ENCODE data around the gene IMP4. TPM values are rescaled to one million over a fixed set of nuclear protein-coding genes. Genes with fewer than 3 reads are reported as not detected.
A peak's percentile ranks its signal among the peaks of the same experiment; 100 is the strongest.
"Not testable (repeated sequence)": the region's sequence is repeated elsewhere in the genome, so short reads cannot be mapped to it uniquely, and the experiment has no call there.

IMP4 gene
- total RNA-seq, 2 experiments from 2014 or later = 71.1 to 75.2 TPM

DNA sequence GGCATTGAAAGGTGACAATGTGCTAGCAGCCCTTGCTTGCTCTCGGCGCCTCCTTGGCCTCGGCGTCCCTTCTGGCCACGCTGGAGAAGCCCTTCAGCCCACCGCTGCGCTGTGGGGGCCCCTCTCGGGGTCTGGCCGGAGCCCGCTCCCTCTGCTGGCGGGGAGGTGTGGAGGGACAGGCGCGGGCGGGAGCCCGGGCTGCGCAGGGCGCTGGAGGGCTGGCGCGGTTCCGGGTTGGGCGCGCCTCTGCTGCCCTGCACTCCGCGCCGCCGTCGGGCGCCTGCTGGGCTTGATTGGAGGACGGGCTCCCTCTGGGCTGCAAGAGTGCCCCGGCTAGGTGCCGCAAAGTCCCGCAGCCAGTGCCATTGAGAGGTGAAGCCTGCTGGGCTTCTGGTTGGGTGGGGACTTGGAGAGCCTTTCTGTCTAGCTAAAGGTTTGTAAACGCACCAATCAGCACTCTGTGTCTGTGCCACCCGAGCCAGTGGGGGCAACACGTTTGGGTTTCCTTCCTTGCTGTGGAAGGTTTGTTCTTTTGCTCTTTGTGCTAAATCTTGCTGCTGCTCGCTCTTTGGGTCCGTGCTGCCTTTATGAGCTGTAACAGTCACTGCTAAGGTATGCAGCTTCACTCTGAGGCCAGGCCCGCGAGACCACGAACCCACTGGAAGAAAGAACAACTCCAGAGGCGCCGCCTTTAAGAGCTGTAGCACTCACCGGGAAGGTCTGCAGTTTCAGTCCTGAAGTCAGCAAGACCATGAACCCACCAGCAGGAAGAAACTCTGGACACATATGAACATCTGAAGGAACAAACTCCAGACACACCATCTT is 14.8 kb upstream of the IMP4 start:
- Mint-ChIP-seq H3K4me1 (peaks cover 6% of the 10 kb centered on the region), H3K36me3 (ENCODE audit: low read depth) (no peaks in the 10 kb centered on the region), H3K4me3 (no peak overlapping the region), H3K27ac (no peak overlapping the region), H3K9me3 (no peaks in the 10 kb centered on the region), H3K27me3 (peaks cover 56% of the 10 kb centered on the region)
- ChIA-PET CTCF (interaction anchor here (0.6 to 1.6 kb wide), 4 partner anchors 11 to 818 kb away, joined by 3 to 5 read pairs (median 3); partner anchors contain the start of gene IMP4), POLR2A (no interaction called here)
- no peak for DNase-seq

DNA sequence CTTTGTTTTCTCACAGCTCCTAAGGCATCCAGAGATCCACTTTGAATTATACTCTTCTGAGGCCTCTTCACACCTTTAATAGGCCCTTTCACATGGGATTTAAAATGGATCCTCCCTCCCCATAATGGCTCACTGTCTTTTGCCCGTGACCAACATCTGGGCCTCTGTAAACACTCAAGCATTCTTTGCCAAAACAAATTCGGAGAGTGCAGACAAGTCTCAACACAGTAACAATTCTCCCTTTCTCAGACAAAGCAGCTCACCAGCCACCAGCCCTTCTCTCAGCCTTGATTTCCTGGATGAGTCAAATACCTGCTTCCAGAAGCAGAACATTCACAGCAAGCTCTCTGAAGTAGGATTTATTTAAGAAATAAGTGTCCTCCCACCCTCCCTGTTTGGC is 14.0 kb upstream of the IMP4 start:
- POLR2A ChIA-PET = no interaction called here
- H3K27me3 Mint-ChIP-seq = peaks cover 48% of the 10 kb centered on the region
- H3K4me3 Mint-ChIP-seq = no peak overlapping the region
- H3K27ac Mint-ChIP-seq = no peak overlapping the region
- H3K4me1 Mint-ChIP-seq = peaks cover 6% of the 10 kb centered on the region
- no peaks in the 10 kb centered on the region for H3K9me3 Mint-ChIP-seq
- CTCF ChIA-PET = interaction anchor here (0.8 to 1.6 kb wide), 3 partner anchors 12 to 140 kb away, joined by 3 read pairs; partner anchors contain the start of gene IMP4
- H3K36me3 Mint-ChIP-seq (ENCODE audit: low read depth) = no peaks in the 10 kb centered on the region
- DNase-seq = no peak

DNA sequence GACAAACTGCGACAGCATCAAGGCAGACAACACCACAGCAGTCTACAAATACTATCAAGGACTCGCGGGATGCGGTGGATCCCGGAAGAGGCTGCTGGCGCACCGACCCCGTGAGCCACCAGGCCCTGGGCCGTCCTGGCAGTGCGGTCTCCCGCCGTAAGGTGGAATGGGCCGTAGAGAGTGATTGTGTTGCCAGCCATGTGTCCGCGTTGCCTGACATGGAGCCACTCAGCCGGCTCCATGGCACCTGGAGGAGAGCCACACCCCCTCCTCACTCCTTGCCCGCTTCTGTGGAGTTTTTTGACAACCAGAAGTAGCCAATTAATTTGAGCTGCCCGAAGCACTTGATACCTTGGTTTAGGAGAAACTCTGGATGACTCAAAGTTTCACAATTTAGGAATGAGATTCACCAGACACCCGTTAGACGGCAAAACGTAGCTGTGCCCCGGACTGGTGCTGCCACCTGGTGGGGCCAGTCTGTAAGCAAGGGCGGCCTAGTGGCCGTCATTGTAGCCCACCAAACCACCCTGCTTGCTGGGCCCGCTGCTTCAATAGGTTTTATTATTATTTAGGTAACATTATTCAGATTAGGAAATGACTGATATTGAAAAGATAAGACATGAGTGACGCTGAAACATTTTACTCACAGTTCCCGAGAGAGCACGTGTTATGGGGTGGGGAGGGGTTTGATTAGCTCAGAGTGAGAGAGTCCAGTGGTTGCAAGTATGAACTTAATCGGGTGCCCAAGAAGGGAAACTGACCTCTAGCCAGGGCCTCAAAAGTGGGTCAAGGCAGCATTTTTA is 10.2 kb upstream of the IMP4 start:
- Mint-ChIP-seq H3K27me3 (peaks cover 29% of the 10 kb centered on the region), H3K4me1 (peaks cover 14% of the 10 kb centered on the region), H3K36me3 (ENCODE audit: low read depth) (no peaks in the 10 kb centered on the region), H3K9me3 (no peaks in the 10 kb centered on the region), H3K4me3 (peak overlapping the region; percentile 48), H3K27ac (no peak overlapping the region)
- ChIA-PET CTCF (interaction anchor here (0.9 to 2.1 kb wide), 6 partner anchors 10 to 449 kb away, joined by 3 to 16 read pairs (median 4); partner anchors contain the start of genes IMP4 and MZT2B), POLR2A (no interaction called here)
- peak; percentile 70 for DNase-seq

DNA sequence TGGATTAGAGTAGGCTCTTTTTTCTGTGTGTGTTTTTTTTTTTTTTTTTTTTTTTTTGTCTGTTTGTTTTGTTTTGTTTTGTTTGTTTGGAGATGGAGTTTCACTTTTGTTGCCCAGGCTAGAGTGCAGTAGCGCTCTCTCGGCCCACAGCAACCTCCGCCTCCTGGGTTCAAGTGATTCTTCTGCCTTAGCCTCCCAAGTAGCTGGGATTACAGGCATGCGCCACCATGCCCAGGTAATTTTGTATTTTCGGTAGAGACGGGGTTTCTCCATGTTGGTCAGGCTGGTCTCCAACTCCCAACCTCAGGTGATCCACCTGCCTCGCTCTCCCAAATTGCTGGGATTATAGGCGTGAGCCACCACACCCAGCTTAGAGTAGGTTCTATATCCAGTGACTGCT is 9.4 kb upstream of the IMP4 start:
- DNase-seq; H3K4me3 Mint-ChIP-seq; POLR2A ChIA-PET; H3K27ac Mint-ChIP-seq; H3K36me3 Mint-ChIP-seq (ENCODE audit: low read depth); H3K9me3 Mint-ChIP-seq: not testable (repeated sequence)
- Mint-ChIP-seq H3K27me3 (peaks cover 28% of the 10 kb centered on the region), H3K4me1 (peaks cover 17% of the 10 kb centered on the region)
- CTCF ChIA-PET = interaction anchor here (1.1 to 2.1 kb wide), 5 partner anchors 9 to 450 kb away, joined by 3 to 16 read pairs (median 4); partner anchors contain the start of gene IMP4

DNA sequence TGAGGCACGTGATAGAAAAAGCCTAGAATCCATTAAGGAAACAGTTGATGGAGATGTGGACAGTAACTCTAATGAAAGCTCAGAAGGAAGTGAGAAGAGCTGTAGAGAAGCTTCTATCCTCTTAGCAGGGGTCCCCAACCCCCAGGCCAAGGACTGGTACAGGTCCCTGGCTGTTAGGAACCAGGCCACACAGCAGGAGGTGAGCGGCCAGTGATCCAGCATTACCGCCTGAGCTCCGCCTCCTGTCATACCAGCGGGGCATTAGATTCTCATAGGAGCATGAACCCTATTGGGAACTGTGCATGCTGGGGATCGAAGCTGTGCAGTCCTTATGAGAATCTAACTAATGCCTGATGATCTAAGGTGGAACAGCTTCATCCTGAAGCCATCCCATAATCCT is 8.7 kb upstream of the IMP4 start:
- Mint-ChIP-seq H3K4me1 (peaks cover 19% of the 10 kb centered on the region), H3K27me3 (peaks cover 21% of the 10 kb centered on the region), H3K9me3 (no peaks in the 10 kb centered on the region), H3K36me3 (ENCODE audit: low read depth) (peaks cover 6% of the 10 kb centered on the region), H3K4me3 (no peak overlapping the region), H3K27ac (no peak overlapping the region)
- ChIA-PET POLR2A (no interaction called here), CTCF (interaction anchor here (0.9 to 2.1 kb wide), 3 partner anchors 8 to 410 kb away, joined by 3 to 16 read pairs (median 3); partner anchors contain the start of gene IMP4)
- DNase-seq = peak; percentile 1

DNA sequence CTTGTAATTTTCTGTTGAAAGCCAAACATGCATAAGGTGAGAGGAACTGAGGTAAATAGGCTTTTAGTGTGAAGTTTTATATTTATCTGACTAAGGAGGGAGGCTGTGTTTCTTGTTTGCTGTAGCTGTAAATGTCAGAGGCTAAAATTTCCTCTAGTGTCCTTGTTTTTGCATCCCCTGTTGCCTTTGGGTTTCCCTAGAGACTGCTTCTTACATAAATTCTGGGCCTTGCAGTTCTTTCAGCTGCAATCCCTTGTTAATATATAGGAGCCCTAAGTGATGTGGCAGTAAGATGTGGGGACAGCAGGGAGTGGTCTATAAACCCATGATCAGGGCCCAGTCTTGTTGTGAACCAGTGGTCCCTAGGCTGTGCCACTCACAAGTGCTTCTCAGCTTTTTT is 7.5 kb upstream of the IMP4 start:
- POLR2A ChIA-PET = no interaction called here
- CTCF ChIA-PET = no interaction called here
- H3K9me3 Mint-ChIP-seq = no peaks in the 10 kb centered on the region

DNA sequence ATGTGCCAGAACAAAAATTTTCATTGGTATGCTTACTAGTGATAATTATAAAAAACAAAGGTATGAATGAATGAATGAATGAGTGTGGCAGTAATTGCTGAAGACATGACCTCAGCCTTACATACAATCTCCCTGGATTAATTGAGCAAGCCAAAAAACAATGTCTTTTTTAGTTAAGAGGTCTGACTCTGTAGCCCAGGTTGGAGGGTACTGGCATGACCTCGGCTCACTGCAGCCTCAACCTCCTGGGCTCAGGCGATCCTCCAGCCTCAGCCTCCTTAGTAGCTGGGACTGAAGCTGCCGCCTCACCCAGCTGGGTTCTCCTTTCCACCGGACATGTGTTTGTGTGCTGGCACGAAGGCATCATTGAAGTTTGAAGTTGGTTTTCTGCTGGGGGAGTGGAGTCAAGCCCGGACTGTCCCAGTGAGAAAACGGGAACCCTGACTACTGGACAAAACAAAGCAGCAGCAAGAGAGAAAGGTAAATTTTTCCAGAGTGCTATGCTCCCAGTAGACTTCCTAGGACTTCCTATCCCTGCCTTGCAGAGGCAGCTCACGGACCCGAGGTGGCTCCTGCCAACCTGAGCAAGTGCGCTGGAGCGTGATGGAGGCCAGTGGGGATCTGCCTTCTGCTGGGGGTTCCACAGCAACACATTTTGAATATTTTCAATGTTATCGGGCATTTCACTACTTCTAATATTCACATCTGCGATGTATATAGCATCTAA is 6.4 kb upstream of the IMP4 start:
- H3K36me3 Mint-ChIP-seq (ENCODE audit: low read depth) = peaks cover 21% of the 10 kb centered on the region
- CTCF ChIA-PET = interaction anchor here (1.3 kb wide), 1 partner anchor 183 kb away, joined by 3 read pairs; no protein-coding TSS in a partner anchor
- H3K4me1 Mint-ChIP-seq = peaks cover 33% of the 10 kb centered on the region
- no peak overlapping the region for H3K4me3 Mint-ChIP-seq
- POLR2A ChIA-PET = no interaction called here
- peaks cover 8% of the 10 kb centered on the region for H3K27me3 Mint-ChIP-seq
- no peak overlapping the region for H3K27ac Mint-ChIP-seq
- no peaks in the 10 kb centered on the region for H3K9me3 Mint-ChIP-seq
- DNase-seq = no peak

More for the DNA sequence above, 7.5 kb upstream of the IMP4 start:
- Mint-ChIP-seq H3K36me3 (ENCODE audit: low read depth) (peaks cover 17% of the 10 kb centered on the region), H3K27me3 (peaks cover 16% of the 10 kb centered on the region), H3K4me3 (no peak overlapping the region), H3K27ac (no peak overlapping the region), H3K4me1 (peaks cover 25% of the 10 kb centered on the region)
- no peak for DNase-seq

DNA sequence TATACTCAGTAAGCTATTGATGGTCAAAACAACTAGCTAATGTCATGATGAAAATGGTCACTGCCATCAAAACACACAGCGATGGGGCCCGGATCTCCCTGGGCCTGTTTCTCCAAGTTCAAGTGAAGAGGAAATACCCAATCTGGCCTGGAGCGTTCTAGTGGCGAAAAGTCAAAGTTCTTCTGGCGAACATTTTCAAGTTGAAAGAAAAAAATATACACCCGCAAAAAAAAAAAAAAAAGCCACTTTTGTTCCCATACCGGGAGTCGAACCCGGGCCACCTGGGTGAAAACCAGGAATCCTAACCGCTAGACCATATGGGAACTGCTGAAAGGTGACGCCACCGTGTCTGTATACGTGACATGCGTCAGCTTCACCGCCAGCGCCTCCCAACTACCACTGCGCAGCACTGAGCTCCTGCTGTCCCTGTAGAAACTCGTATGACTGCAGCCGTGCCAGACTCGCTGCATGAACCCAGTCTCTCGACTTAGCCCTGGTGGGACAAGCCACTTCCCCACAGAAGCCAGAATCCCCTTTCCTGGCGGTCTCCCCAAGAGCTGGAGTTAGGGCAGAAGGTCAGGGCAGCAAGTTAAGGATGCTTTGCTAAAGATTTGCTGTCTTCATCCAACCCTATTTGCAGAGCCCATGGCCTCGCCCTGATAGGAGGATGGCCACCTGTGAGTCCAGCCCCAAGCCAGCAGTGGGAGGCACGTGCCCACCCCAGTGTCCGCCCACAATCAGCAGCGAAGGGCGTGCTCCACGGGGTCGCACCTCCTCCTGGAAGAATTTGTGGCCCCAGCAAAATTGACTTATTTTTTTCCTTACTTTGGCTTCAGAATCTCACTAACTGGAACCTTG is 5.6 kb upstream of the IMP4 start:
- Mint-ChIP-seq H3K4me3 (peak overlapping the region; percentile 63), H3K27me3 (peaks cover 4% of the 10 kb centered on the region), H3K4me1 (peaks cover 37% of the 10 kb centered on the region), H3K9me3 (no peaks in the 10 kb centered on the region), H3K36me3 (ENCODE audit: low read depth) (peaks cover 22% of the 10 kb centered on the region), H3K27ac (peak overlapping the region; percentile 78)
- CTCF ChIA-PET = interaction anchor here (1.3 kb wide), 1 partner anchor 184 kb away, joined by 3 read pairs; no protein-coding TSS in a partner anchor
- DNase-seq = peak; percentile 65
- POLR2A ChIA-PET = no interaction called here

DNA sequence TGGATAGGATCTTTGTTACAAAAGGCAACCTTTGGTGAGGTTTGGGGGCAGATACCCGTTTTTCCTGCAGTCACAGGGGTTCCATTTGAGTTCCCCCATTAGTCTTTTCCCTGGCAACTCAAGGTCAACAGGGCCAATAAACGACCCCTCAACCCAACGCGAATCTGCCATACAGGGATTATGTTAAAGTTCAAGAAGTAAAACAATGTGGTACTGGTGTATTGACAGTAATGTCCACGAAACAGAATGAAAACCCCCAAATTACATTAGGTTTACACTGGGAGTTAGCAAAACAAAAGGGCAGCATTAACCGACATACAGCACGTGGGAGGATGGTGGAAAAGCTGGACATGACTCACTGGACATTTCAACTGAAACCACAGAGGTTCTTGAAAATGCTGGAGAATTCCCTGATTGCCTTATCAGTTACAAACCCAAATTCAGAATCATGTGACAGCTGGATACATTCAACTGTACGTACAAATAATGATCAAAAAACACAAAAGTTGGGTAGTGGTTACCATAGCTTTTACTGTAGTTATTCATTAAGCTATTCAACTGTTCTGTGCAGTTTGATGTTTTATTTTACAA is 4.9 kb upstream of the IMP4 start:
- ChIA-PET CTCF (interaction anchor here (0.7 kb wide), 1 partner anchor 15 kb away, joined by 3 read pairs; no protein-coding TSS in a partner anchor), POLR2A (no interaction called here)
- Mint-ChIP-seq H3K27ac (no peak overlapping the region), H3K27me3 (no peaks in the 10 kb centered on the region), H3K4me3 (no peak overlapping the region), H3K36me3 (ENCODE audit: low read depth) (peaks cover 22% of the 10 kb centered on the region), H3K9me3 (no peaks in the 10 kb centered on the region), H3K4me1 (peaks cover 34% of the 10 kb centered on the region)
- DNase-seq = no peak

DNA sequence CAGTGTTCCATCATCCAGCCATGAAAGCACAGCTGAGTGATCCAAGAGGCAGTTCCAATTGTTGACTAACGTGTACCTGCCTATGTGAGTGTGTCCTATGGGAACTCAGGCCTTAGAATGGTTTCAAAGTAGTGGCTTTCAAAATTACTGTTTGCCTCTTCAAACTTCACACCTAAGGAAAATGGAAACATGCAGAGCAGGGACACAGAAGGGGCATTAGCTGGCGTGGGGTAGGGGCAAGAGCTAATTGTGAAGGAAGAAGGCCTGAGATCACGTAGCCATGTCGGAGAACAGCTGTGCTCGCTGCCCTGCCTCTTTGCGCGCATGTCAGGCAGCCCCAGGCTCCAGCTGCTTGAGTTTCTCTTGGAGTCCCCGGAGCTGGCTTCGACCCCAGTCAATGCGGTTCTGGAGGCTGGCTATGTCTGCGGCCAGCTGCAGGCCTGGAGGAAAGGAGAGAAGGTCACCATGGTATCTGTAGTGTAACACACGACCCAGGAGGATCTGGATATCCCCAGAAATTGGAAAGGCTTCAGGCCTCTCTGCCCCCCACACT is 3.8 kb upstream of the IMP4 start:
- Mint-ChIP-seq H3K27ac (no peak overlapping the region), H3K27me3 (no peaks in the 10 kb centered on the region), H3K4me3 (no peak overlapping the region), H3K9me3 (no peaks in the 10 kb centered on the region), H3K36me3 (ENCODE audit: low read depth) (peaks cover 22% of the 10 kb centered on the region), H3K4me1 (peaks cover 37% of the 10 kb centered on the region)
- CTCF ChIA-PET = no interaction called here
- POLR2A ChIA-PET = no interaction called here
- no peak for DNase-seq

Measured in activated CD4-positive, alpha-beta T cell treated with anti-CD3 and anti-CD28 coated beads, Interleukin-2, amount 10 ng/mL, durations not matched to agents 7 days and 5 days (primary cell).